Middle frontal gyrus (tissue), 1 donor: Measurements from ENCODE around the gene RTTN.

ENCODE experiments used
- DNase-seq: peaks from one replicate; pipeline ENCODE4 v3.0.0-alpha.2; 2015; ENCODE audit warnings: low spot score; ENCODE audit errors: extremely low spot score

RTTN gene

DNA sequence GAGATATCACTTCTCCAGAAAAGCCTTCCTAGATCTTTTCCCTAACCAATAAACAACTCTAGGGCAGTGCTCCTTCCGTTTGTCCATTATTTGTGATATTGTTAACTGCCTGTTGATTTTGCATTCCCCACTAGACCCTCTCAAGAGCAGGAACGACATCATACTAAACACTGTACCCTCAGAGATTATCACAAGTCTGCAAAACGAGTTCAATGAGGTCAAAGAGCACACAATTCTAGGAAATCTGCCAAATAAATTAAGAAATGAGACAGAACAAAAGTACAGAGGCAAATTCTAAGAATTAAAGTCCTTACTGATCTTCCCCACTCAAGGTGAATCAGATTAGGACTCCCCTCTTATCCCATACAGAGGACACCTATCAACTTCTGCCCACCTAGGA, 7.6 kb downstream of the RTTN start:
- no peak for DNase-seq

DNA sequence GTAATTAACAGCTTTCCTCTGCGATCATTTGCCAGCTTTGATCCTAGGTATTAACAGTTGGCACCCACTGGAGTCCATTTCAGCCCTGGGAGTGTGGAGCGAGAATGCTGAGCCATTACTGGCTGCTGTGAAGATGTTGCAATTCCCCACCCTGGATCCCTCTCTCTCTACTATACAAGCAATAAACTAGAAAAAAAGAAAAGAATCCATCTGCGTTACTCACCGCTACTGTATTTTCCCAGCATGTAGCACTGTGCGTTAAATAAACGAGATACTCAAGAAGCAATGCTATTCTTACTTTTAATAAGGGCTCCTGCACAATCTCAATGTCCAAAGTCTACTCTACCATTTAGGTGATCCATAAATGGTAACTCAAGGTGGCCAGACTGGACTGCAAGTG, 8.5 kb downstream of the RTTN start:
- no peak for DNase-seq

DNA sequence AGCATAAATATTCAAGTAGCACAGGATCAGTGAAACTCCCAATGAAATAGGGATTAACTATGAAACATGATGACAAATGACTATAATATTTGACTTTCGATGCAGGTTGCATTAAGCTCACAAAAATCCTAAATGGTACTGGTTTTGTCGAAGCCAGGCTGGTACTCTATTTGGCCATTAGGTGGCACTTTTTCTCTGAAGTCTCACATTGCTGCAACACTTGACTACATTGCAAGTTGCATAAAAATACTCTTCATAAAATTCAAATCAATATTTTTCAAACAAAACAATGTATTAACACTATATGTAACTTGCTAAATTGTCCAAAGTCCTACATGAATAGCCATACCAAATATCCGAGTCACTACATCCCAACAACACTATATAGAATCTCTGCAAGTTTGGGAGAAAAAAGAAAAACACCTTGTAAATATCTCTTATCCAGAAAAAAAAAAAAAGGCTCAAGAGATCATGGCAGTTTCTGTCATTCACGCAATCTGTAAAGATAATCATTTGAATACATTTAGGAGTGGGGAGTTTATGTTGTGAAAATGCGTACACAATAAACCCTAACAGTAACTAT, 9.5 kb downstream of the RTTN start:
- DNase-seq: peak; percentile 41

DNA sequence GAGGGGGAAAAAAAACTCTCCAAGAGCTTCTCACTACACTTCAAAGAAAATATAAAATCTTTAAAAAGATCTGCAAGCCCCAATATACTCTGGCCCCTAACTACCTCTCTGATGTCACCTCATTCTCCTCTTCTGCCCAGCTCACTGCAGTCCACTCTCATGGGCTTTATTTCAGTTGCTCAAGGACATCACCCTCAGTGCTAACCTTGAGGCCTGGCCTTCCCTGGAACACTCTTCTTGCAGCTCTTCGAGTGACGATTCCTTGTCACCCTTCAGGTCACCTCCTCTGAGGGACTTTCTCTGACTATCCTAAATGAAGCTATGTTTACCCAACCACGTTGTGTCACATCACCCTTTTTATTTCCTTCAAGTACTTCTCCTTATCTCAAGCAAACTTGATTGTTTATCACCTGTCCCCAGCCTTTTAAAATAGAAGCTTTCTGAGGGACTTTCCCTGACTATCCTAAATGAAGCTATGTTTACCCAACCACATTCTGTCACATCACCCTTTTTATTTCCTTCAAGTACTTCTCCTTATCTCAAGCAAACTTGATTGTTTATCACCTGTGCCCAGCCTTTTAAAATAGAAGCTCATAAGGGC, 10.4 kb downstream of the RTTN start:
- no peak for DNase-seq

DNA sequence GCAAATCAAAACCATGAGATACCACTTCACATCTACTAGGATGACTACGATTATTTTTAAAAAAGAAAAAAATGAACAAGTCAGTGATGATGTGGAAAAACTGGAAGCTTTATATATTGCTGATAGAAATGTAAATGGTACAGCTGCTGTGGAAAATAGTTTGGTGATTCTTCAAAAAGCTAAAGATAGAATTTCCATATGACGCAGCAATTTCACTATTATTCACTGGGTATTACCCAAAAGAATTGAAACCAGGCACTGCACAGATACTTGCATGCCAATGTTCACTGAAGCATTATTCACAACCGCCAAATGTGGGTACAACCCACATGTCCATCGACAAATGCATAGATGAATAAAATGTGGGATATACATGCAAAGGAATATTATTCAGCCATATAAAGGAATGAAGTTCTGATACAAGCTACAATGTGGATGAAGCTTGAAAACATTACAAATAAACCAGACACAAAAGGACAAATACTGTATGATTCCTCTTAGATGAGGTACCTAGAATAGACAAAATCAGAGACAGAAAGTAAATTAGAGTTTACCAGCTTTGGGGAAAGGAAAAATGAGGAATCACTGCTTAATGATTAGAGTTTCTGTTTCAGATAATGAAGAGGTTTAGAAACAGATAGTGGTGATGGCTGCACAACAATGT, 11.1 kb downstream of the RTTN start:
- no peak for DNase-seq

DNA sequence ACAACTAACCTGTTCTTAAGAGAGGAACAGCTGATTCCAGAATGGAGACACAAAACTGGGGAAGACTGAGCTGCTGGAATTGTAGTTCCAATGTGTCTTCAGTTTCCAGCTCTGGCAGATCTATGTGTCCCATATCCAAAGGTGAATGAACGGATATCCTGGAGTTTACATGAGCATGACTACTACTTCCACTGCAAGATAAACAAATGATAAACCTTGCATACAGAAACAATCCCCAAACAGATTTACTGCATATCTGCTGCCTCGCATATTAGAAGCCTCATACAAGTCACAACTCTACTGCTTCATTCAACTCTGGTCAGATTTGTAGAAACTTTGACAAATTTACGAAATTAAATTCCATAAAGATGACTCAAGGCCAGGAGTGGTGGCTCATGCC, 15.0 kb downstream of the RTTN start:
- DNase-seq: no peak

DNA sequence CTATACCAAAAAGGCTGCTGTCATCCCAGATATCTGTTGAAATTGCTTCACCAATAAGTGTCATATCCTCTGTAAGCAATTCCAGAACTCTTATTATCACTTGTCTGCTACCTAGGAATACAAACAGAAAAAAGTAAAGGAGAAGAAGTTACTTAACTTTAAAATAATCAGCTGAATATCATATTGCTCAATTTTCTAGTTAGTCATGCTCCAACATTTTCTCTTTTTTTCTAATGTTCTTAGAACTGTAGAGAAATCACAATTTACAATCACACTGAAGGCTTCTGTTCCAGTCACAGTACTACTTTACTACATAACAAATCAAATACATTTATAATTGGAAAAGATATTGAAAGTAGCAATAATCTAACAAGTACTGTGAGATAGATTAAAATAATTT, 17.4 kb downstream of the RTTN start:
- DNase-seq: no peak

DNA sequence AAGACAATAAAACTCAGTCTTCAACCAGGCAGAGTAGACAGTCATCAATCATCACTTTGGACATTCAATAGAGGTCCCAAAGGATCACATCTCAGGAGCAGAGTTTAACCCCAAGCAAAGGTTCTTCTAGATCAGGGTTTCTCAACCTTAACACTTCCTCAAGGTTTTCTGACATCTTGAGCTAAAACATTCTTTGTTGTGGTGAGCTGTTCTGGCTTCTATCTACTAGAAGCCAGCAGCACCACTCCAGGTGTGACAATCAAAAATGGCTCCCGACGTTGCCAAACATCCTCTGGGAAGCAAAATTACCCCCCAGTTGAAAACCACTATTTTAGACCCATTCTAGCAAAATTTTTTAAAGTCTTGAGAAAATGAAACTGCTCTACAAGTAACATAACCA, 22.0 kb downstream of the RTTN start:
- DNase-seq: no peak

DNA sequence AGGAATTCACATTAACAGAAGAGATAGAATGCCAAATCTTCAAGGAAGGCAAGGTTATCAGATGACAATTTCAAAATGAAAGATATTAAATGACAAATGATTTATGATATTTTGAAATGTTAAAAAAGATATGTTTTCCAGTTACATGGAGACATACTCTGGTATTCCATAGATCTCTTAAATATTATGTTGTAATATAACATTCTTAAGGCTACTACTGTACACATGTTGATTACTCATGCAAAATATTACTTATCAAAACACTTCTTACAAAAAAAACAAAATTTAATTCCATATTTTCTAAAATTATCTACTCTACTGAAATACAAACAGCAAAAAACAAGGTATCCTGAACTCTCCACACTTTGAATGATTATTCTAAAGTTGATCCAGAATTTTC, 22.9 kb downstream of the RTTN start:
- no peak for DNase-seq

DNA sequence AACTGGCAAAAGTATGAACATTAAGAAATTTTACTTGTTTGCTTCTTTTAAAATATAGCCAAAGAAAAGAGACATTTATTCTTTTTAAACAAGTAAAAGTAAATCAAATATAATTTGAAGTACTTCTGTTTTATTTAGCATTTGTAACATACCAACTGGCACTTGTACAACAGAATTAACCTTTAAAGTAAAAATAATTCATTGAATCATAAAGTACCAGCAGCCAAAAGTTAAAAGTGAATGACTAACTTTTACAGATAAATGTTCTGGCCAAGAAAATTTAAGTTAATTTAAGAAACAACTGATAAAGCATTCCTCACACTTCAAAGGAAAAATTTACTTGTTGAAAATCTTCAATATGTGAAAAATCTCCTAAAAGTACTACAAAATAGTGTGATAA, 23.8 kb downstream of the RTTN start:
- DNase-seq: peak; percentile 27

DNA sequence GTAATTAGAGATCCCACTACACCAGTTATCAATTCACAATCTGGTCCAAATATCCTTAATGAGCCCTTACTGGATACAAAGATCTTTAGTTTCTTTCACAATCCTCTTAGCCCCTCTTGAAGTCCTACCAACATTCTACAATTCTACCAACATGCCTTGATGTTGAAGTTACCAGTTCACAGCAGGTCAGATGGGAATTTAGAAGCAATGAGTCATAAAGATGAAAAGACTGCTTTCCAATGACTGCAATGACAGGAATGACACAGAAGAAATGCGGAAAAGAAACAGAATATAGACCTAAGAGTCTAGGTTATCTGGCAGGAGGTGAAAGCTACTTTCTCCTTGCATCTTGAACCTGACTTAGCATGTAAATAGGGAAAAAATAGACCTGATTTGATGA, 24.5 kb downstream of the RTTN start:
- no peak for DNase-seq

DNA sequence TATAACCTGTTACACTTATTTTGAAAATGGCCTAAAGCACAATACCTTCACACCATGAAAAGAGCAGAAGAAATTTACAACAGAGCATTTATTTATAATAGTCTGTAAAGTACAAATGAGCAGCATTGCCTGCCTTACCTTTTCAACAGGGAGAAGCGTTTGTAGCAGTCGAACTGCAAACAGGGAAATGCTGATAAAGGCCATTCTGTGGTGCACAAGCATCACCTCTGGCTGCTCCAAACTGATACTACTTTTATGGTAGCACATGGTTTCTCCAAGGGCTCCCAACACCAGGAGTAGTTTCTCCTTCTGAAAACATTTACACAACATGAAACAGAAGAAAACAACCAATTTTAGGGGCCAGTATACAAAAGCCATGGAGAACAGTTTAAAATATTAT, 28.9 kb downstream of the RTTN start:
- DNase-seq: no peak

DNA sequence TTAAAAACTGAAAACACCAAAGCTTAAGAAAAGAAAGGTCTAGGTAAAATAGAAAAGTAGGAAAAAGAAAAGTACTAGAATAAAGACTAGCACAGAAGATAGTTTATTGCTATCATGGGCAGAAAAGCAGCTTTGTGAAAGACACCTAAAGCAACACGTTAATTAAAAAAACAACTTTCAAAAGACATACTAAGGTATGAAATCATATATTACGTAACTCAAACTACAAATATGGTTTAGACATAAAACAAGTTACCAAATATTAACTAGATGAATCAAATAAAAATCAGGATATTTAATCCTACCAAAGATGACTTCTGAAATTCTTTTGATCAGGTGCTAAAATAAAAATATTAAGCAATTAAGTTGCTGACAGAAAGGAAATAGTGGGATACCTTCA, 30.3 kb downstream of the RTTN start:
- DNase-seq: no peak

DNA sequence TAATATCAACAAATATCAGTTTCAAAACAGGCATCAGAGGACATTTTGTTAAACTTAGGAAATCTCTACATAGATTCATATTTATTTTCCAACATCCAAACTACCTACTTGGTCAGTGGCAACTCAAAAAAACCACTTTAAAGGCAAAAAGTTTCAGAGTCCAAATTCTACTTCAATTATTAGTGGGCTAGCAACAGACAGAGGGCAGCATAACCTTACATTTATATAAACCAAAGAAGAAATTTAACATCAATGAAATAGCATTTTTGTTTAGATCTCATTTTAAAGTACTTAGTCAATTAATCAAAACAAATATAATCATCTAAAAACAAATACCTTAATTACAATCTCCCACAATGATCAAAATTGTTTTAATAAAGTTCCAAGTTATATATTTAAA, 33.3 kb downstream of the RTTN start:
- no peak for DNase-seq

DNA sequence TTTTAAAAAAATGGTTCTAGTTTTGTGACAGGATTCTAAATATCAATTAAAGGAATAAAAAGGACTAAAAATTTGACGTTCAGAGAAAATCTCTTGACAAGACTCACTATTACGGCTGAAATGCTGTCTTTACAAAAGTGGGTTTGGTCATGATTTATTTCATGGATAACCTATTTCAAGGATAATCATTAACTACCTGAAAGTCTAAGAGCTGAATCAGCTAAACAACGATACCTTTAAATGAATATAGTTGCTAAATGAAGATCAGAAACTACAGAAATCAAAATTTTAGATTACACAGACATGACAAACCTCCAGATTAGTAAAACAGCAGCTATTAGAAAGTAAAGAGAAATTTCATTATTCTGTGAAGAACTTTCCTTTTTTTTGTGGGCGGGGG, 35.7 kb downstream of the RTTN start:
- no peak for DNase-seq

DNA sequence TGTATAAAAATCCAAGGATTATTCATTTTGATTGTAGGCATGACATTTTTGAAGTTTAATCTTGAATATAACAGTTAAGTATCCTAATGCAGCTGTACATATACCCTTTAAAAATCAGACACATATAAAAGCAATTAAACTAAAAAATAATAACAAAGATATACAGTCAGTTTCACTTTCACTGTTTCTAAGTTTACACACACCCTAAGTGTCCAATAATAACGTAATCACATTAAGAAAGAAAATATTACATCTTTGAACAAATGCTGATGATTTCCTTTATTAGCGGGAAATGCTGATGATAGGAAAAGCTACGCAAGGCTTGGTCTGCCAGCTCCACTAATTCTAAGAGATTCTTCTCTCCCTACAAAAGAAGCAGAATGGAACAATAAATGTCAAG, 38.8 kb downstream of the RTTN start:
- no peak for DNase-seq

DNA sequence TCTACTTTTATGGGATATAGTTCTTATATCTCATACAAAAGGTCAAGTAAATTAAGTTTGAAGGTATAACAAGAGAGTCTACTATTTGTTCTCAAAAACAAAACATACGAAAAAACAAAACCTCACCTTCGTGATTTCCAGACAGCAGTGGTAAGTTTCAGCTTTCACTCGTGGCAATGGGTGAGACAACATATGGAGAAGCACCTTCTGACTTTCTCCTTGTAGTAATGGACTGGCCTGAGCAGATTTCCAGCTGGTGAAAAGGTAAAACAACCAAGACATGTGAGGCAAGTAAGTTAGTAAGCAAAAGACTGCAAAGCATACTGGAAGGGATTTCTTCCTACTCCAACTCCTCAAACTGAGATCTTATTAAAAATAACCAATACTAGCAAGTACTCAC, 39.6 kb downstream of the RTTN start:
- DNase-seq: no peak

DNA sequence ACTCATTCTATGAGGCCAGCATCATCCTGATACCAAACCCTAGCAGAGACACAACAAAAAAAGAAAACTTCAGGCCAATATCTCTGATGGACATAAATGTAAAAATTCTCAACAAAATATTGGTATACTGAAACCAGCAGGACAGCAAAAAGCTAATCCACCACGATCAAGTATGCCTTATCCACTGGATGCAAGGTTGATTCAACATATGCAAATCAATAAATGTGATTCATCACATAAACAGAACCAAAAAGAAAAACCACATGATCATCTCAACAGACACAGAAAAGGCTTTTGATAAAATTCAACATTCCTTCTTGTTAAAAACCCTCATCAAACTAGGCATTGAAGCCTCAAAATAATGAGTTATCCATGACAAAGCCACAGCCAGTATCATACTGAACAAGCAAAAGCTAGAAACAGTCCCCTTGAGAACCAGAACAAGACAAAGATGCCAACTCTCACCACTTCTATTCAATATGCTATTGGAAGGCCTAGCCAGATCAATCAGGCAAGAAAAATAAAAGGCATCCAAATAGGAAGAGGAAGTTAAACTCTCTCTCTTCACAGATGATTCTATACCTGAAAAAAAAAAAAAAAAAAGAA, 45.3 kb downstream of the RTTN start:
- no peak for DNase-seq

DNA sequence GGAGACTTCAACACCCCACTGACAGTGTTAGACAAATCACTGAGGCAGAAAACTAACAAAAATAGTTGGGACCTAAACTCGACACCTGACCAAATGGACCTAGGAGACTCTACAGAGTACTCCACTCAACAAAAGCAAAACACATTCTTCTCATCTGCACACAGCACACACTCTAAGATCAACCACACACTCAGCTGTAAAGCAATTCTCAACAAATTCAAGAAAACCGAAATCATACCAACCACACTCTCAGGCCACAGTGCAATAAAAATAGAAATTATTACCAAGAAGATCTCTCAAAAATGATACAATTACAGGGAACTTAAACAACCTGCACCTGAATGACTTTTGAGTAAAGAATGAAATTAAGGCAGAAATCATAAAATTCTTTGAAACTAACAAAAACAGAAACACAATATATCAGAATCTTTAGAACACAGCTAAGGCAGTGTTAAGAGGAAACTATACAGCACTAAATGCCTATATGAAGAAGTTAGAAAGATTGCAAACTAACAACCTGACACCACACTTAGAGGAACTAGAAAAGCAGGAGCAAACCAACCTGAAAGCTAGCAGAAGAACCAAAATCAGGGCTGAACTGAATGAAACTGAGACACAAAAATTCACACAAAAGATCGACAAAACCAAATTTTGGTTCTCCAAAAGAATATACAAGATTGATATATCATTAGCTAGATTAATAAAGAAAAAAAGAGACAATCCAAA, 46.3 kb downstream of the RTTN start:
- DNase-seq: no peak

DNA sequence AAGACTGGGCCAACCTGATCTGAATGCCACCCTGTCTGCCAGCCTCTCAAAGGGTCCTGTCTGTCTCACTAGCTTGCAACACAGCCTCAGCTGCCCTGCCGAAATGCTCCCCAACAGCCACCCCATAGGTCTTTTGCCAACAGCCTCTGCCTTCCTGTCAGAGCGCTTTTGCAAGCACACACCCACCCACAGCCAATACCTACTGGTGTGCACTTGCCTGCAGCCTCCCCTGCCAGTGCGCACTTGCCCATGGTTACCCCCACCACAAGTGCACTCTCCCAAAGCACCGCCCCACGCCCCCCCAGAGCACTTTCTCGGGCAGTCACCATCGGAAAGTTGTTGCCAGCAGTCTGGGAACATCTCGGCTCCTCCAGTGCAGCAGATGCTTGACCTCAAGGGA, 48.6 kb downstream of the RTTN start:
- DNase-seq: no peak

DNA sequence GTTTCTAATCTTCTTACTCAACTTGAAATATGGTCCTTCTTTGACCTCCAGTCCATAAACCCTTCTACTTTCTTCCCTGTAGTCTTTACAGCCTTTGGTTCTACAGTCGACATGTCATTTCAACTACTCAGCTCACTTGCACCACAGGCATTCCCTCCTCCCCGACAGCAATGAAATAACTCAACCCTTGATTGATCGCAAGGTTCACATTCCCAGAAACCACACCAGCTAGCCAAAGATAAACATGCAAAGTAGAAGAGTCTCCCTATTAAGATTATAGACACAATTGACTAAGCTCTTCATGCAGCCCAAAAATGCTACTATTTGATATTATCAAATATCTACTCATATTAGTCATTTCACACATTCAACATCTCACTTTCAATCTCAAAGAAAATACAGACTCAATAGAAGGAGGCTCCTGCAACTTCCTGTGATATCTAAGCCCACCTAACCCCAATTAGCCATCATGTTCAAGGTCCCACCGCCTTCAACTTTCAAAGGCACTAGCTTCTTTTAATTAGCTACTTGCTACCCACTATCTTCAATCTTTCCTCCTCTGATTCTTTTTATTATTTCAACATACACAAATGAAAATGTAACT, 50.8 kb downstream of the RTTN start:
- DNase-seq: no peak

DNA sequence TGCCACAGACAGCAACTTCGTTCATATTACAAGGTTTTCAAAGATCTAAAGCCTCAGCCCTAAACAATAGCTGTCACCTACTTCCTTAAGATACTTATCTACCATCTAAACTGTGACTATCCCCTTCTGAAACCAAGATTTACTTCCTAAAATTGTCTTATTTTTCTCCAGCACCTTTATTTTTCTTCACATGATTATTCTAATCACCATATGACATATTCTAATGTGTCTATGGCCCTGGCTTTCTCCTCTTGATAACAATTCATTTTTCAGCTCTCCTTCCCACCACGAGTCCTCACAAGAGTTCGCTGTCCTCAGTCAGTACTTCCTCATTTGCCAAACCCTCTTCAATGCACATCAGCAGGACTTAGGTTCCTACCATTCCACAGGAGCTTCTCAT, 53.9 kb downstream of the RTTN start:
- DNase-seq: no peak
